ENCODE data around the gene ZFR2. TPM values are rescaled to one million over a fixed set of nuclear protein-coding genes. Genes with fewer than 3 reads are reported as not detected.
A peak's percentile ranks its signal among the peaks of the same experiment; 100 is the strongest.
"Not testable (repeated sequence)": the region's sequence is repeated elsewhere in the genome, so short reads cannot be mapped to it uniquely, and the experiment has no call there.

The ZFR2 gene
- total and polyA plus RNA-seq, 7 experiments from 2014 or later: 0.22 to 5.5 (median 1.7) TPM

DNA sequence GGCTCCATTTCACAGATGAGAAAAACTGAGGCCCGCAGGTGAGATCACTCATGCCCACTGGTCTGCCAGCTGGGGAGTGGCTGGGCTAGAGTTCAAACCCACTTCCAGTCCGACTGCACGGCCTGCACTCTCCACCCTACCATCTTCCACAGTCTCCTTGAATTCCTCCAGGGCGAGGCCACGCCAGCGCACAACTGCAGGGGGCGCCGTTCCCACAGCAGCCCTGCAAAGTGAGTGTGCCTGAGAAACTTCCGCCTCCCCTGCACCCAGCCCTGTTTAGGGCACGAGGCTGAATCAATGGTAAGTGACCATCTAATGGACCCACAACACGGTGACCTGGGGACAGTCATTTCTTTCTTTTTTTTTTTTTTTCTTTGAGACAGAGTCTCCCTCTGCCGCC lies 10.8 kb upstream of the ZFR2 start:
- Mint-ChIP-seq H3K4me1 (peaks cover 0 to 16% (median 12%) of the 10 kb centered on the region in 7 donors), H3K4me3 (peak overlapping the region in 1 of 10 donors; percentile 31), H3K27me3 (peaks cover 34 to 73% (median 38%) of the 10 kb centered on the region in 5 donors), H3K36me3 (peaks cover 0 to 1% (median 0%) of the 10 kb centered on the region in 5 donors), H3K9me3 (peaks cover 0 to 1% (median 0%) of the 10 kb centered on the region in 11 donors), H3K27ac (no peak overlapping the region)
- H3K9me3 ChIP-seq (ENCODE audit: control insufficient read depth in 2 of 3, low read length in 3 of 3): no peaks in the 10 kb centered on the region
- DNase-seq: no peak
- intact Hi-C loops (cut with micrococcal nuclease): no loop called here
- no peak overlapping the region for H3K4me3 ChIP-seq (ENCODE audit: low read length)
- H3K27ac ChIP-seq (ENCODE audit: low read depth, low read length): no peak overlapping the region
- CTCF ChIA-PET: no interaction called here
- POLR2A ChIA-PET: no interaction called here
- peaks cover 0 to 9% of the 10 kb centered on the region in 2 donors for H3K27me3 ChIP-seq (ENCODE audit: control insufficient read depth in 2 of 2, insufficient read depth in 2 of 2, low read length in 2 of 2)
- ATAC-seq: no peak
- H3K4me1 ChIP-seq (ENCODE audit: control insufficient read depth in 2 of 2, insufficient read depth in 2 of 2, low read length in 2 of 2): peaks cover 0 to 9% of the 10 kb centered on the region in 2 donors
- H3K36me3 ChIP-seq (ENCODE audit: control insufficient read depth in 2 of 3, insufficient read depth in 3 of 3, low read length in 3 of 3): no peaks in the 10 kb centered on the region

DNA sequence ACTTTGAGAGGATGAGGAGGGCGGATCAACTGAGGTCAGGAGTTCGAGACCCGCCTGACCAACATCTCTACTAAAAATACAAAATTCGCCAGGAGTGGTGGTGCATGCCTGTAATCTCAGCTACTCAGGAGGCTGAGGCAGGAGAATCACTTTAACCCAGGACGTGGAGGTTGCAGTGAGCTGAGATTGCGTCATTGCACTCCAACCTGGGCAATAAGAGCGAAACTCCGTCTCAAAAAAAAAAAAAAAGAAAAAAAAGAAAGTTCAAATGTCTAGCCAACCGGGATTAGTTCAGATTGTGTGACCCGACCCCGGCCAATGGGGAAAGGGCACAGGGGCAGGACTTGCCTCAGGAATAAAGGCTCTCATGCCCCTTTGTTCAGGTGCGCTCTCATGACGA lies 5.9 kb upstream of the ZFR2 start:
- H3K4me3 Mint-ChIP-seq; H3K9me3 Mint-ChIP-seq; ATAC-seq; H3K27ac Mint-ChIP-seq; H3K36me3 Mint-ChIP-seq; H3K4me3 ChIP-seq (ENCODE audit: low read length); H3K4me1 ChIP-seq (ENCODE audit: control insufficient read depth in 2 of 2, insufficient read depth in 2 of 2, low read length in 2 of 2); DNase-seq; H3K27ac ChIP-seq (ENCODE audit: low read depth, low read length); H3K36me3 ChIP-seq (ENCODE audit: control insufficient read depth in 2 of 3, insufficient read depth in 3 of 3, low read length in 3 of 3); POLR2A ChIA-PET; H3K27me3 ChIP-seq (ENCODE audit: control insufficient read depth in 2 of 2, insufficient read depth in 2 of 2, low read length in 2 of 2); H3K9me3 ChIP-seq (ENCODE audit: control insufficient read depth in 2 of 3, low read length in 3 of 3); intact Hi-C loops (cut with micrococcal nuclease); H3K4me1 Mint-ChIP-seq: not testable (repeated sequence)
- peaks cover 11 to 75% (median 19%) of the 10 kb centered on the region in 5 donors for H3K27me3 Mint-ChIP-seq
- CTCF ChIA-PET: interaction anchor here (0.6 kb wide), 1 partner anchor 415 kb away, joined by 3 read pairs; no protein-coding TSS in a partner anchor

DNA sequence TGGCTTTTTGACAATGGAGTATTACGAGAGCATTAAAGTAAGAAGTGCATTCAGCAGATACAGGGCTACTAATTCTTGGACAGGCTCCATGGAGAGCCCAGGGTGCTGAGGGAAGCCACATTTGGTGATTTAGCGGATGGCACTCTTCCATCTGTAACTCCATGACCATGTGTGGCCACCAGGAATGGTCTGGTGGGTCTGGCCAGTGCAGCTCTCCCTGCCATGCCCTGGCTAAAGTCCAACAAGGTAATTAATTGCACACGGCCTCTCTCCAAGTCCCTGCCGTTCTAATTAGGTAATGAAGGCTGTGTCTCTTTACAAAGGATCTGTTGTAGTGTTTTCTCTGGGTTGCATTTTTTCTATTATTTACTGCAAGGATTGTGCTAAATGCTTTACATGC lies 4.3 kb upstream of the ZFR2 start:
- ChIA-PET CTCF (no interaction called here), POLR2A (no interaction called here)
- intact Hi-C loops (cut with micrococcal nuclease): no loop called here
- Mint-ChIP-seq H3K9me3 (peaks cover 0 to 11% (median 5%) of the 10 kb centered on the region in 11 donors), H3K27me3 (peaks cover 14 to 68% (median 22%) of the 10 kb centered on the region in 5 donors), H3K27ac (no peak overlapping the region), H3K36me3 (peaks cover 0 to 7% (median 0%) of the 10 kb centered on the region in 5 donors), H3K4me3 (no peak overlapping the region), H3K4me1 (peaks cover 3 to 9% (median 8%) of the 10 kb centered on the region in 7 donors)
- ATAC-seq (no peak), DNase-seq (no peak)
- Histone ChIP-seq H3K4me1 (ENCODE audit: control insufficient read depth in 2 of 2, insufficient read depth in 2 of 2, low read length in 2 of 2) (peaks cover 0 to 6% of the 10 kb centered on the region in 2 donors), H3K27ac (ENCODE audit: low read depth, low read length) (no peak overlapping the region), H3K4me3 (ENCODE audit: low read length) (no peak overlapping the region), H3K36me3 (ENCODE audit: control insufficient read depth in 2 of 3, insufficient read depth in 3 of 3, low read length in 3 of 3) (no peaks in the 10 kb centered on the region), H3K27me3 (ENCODE audit: control insufficient read depth in 2 of 2, insufficient read depth in 2 of 2, low read length in 2 of 2) (peaks cover 0 to 11% of the 10 kb centered on the region in 2 donors), H3K9me3 (ENCODE audit: control insufficient read depth in 2 of 3, low read length in 3 of 3) (peaks cover 0 to 5% (median 0%) of the 10 kb centered on the region in 3 experiments)

DNA sequence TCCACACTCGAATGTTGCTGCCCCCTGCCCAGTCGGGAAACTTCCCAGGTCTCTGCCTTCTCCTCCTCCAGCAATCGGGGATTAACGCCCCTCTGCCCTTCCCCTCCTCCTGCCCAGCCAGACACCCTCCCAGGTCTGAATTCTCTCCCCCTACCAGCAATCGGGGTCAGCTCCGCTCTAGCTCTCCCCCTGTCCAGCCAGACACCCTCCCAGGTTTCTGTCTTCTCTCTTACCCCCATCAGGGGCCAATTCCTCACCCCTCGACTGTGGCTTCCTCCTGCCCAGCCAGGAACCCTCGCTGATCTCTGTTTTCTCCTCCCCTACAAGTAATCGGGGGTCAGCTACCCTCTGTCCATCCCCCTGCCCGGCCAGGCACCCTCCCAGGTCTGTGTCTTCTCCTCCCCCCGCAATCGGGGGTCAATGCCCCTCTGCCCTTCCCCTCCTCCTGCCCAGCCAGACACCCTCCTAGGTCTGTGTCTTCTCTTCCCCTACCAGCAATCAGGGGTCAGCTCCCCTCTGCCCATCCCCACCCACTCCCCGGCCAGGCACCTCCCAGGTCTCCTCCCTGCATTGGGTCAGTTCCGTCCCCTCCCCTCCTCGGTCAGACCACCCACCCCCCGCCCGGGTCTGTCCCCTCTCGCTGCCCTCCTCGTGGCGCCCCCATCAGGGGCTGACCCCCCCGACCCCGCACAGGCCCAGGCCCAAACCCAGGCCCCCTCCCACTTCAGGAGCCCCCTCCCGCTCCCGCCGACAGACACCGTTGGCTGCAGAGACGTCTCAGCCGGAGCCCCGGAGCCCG lies 668 bp downstream of the ZFR2 start:
- Mint-ChIP-seq H3K4me3 (peak overlapping the region in 6 of 10 donors; percentile 13 to 84 (median 40)), H3K36me3 (peaks cover 0 to 7% (median 0%) of the 10 kb centered on the region in 5 donors), H3K9me3 (peaks cover 0 to 14% (median 5%) of the 10 kb centered on the region in 11 donors), H3K4me1 (peaks cover 3 to 17% (median 14%) of the 10 kb centered on the region in 7 donors), H3K27ac (peak overlapping the region in 1 of 9 donors; percentile 28), H3K27me3 (peaks cover 32 to 55% (median 39%) of the 10 kb centered on the region in 5 donors)
- CTCF ChIA-PET: no interaction called here
- Histone ChIP-seq H3K36me3 (ENCODE audit: control insufficient read depth in 2 of 3, insufficient read depth in 3 of 3, low read length in 3 of 3) (no peaks in the 10 kb centered on the region), H3K27me3 (ENCODE audit: control insufficient read depth in 2 of 2, insufficient read depth in 2 of 2, low read length in 2 of 2) (peaks cover 0 to 7% of the 10 kb centered on the region in 2 donors), H3K27ac (ENCODE audit: low read depth, low read length) (no peak overlapping the region), H3K9me3 (ENCODE audit: control insufficient read depth in 2 of 3, low read length in 3 of 3) (peaks cover 0 to 5% (median 0%) of the 10 kb centered on the region in 3 experiments), H3K4me1 (ENCODE audit: control insufficient read depth in 2 of 2, insufficient read depth in 2 of 2, low read length in 2 of 2) (peaks cover 0 to 6% of the 10 kb centered on the region in 2 donors), H3K4me3 (ENCODE audit: low read length) (no peak overlapping the region)
- POLR2A ChIA-PET: no interaction called here
- ATAC-seq (no peak), DNase-seq (no peak)
- intact Hi-C loops (cut with micrococcal nuclease): no loop called here

DNA sequence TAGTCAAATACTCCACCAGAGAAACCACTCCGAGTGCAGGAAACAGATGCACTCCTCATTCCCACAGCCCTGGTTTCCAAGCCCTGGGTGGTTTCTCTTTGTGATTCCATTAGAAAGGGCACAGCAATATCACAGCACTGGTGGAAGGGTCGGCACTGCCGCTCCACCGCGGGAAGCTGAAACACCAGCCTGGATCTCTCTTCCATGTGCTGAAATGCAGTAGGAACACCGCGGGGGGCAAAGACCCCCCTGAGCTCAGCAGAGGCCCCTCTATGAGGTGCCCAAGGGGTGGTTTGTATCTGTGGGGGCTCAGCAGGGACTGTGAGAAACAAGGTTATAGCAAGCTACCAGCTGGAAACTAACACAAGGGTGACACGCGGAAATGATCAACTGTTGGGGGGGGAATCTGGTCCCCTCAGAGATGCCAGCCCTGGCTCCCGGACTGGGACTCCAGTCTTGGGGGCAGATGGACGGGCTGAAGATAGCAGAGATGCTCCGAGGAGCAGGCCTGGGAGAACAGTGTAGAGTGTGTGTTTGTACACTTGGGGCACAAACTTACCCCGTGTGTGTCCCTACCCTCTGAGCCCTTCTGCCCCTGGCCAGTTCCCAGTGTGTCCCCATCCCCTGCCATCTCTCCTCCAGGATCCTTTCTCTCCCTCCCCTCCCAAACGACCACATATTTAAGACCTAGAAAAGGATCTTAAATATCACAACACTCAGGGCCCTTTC lies 1.8 kb downstream of the ZFR2 start:
- H3K36me3 Mint-ChIP-seq: peaks cover 0 to 7% (median 0%) of the 10 kb centered on the region in 5 donors
- H3K36me3 ChIP-seq (ENCODE audit: control insufficient read depth in 2 of 3, insufficient read depth in 3 of 3, low read length in 3 of 3): no peaks in the 10 kb centered on the region
- intact Hi-C loops (cut with micrococcal nuclease): no loop called here
- ChIA-PET POLR2A (no interaction called here), CTCF (no interaction called here)
- no peak overlapping the region for H3K27ac Mint-ChIP-seq
- ATAC-seq: no peak
- peaks cover 0 to 14% (median 5%) of the 10 kb centered on the region in 11 donors for H3K9me3 Mint-ChIP-seq
- H3K4me3 ChIP-seq (ENCODE audit: low read length): no peak overlapping the region
- peaks cover 0 to 5% (median 0%) of the 10 kb centered on the region in 3 experiments for H3K9me3 ChIP-seq (ENCODE audit: control insufficient read depth in 2 of 3, low read length in 3 of 3)
- H3K4me3 Mint-ChIP-seq: peak overlapping the region in 6 of 10 donors; percentile 2 to 84 (median 27)
- no peak for DNase-seq
- peaks cover 3 to 17% (median 14%) of the 10 kb centered on the region in 7 donors for H3K4me1 Mint-ChIP-seq
- no peak overlapping the region for H3K27ac ChIP-seq (ENCODE audit: low read depth, low read length)
- H3K27me3 ChIP-seq (ENCODE audit: control insufficient read depth in 2 of 2, insufficient read depth in 2 of 2, low read length in 2 of 2): peaks cover 0 to 7% of the 10 kb centered on the region in 2 donors
- peaks cover 0 to 6% of the 10 kb centered on the region in 2 donors for H3K4me1 ChIP-seq (ENCODE audit: control insufficient read depth in 2 of 2, insufficient read depth in 2 of 2, low read length in 2 of 2)
- H3K27me3 Mint-ChIP-seq: peaks cover 30 to 51% (median 39%) of the 10 kb centered on the region in 5 donors

DNA sequence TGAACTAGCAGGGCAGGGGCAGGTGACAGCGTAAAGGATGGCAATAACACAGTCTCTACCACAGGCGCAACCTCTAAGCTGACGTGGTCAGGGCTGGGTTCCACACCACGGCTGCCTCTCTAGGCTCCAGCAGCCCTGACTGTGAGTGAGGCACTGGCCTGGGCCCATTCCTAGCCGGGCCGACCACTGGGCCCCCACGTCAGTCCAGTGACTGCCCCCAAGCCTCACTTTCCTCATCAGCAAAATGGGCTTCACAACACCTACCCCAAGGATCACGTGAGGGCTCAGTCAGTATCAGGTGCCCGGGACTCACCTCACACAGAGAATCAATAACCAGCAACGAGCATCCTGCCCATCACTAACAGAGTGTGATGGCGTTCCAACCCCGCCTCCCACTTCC lies 5.2 kb downstream of the ZFR2 start:
- Histone ChIP-seq H3K9me3 (ENCODE audit: control insufficient read depth in 2 of 3, low read length in 3 of 3) (no peaks in the 10 kb centered on the region), H3K27ac (ENCODE audit: low read depth, low read length) (no peak overlapping the region), H3K27me3 (ENCODE audit: control insufficient read depth in 2 of 2, insufficient read depth in 2 of 2, low read length in 2 of 2) (no peaks in the 10 kb centered on the region), H3K36me3 (ENCODE audit: control insufficient read depth in 2 of 3, insufficient read depth in 3 of 3, low read length in 3 of 3) (no peaks in the 10 kb centered on the region), H3K4me1 (ENCODE audit: control insufficient read depth in 2 of 2, insufficient read depth in 2 of 2, low read length in 2 of 2) (no peaks in the 10 kb centered on the region), H3K4me3 (ENCODE audit: low read length) (no peak overlapping the region)
- peaks cover 0 to 4% (median 0%) of the 10 kb centered on the region in 5 donors for H3K36me3 Mint-ChIP-seq
- intact Hi-C loops (cut with micrococcal nuclease): no loop called here
- ATAC-seq: no peak
- H3K9me3 Mint-ChIP-seq: peaks cover 0 to 8% (median 0%) of the 10 kb centered on the region in 11 donors
- CTCF ChIA-PET: no interaction called here
- peaks cover 0 to 9% (median 7%) of the 10 kb centered on the region in 7 donors for H3K4me1 Mint-ChIP-seq
- H3K27ac Mint-ChIP-seq: no peak overlapping the region
- no peak overlapping the region for H3K4me3 Mint-ChIP-seq
- no peak for DNase-seq
- POLR2A ChIA-PET: no interaction called here
- peaks cover 14 to 27% (median 21%) of the 10 kb centered on the region in 5 donors for H3K27me3 Mint-ChIP-seq
